PC-9 (cell line): ENCODE measurements around the gene LYPLAL1.

Experiments
- EZH2 ChIP-seq: fragments of 200-600 bp; sonication (generic); IDR thresholded peaks from 2 replicates; pipeline ENCODE4 v1.8.0; 2017; ENCODE audit warnings: antibody characterized with exemption, low read depth
- TF ChIP-seq, protein P1 (sequence below): fragments of 200-600 bp; sonication (generic); conservative IDR thresholded peaks from 2 replicates; pipeline ENCODE4 v1.6.1; 2017; ENCODE audit warnings: mixed run types, antibody characterized with exemption, mild to moderate bottlenecking, moderate library complexity

- TF ChIP-seq, protein P1, sequence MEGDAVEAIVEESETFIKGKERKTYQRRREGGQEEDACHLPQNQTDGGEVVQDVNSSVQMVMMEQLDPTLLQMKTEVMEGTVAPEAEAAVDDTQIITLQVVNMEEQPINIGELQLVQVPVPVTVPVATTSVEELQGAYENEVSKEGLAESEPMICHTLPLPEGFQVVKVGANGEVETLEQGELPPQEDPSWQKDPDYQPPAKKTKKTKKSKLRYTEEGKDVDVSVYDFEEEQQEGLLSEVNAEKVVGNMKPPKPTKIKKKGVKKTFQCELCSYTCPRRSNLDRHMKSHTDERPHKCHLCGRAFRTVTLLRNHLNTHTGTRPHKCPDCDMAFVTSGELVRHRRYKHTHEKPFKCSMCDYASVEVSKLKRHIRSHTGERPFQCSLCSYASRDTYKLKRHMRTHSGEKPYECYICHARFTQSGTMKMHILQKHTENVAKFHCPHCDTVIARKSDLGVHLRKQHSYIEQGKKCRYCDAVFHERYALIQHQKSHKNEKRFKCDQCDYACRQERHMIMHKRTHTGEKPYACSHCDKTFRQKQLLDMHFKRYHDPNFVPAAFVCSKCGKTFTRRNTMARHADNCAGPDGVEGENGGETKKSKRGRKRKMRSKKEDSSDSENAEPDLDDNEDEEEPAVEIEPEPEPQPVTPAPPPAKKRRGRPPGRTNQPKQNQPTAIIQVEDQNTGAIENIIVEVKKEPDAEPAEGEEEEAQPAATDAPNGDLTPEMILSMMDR: no peak
- TF ChIP-seq EZH2: no peak
These were observed 29.9 kb upstream of the LYPLAL1 start for GRCh38 chr1:219143735-219144134.
